AG09319 (cell line): ENCODE data around the gene HOXB6.

Experiments used
- DNase-seq: peaks from one replicate; pipeline ENCODE4 v3.0.0-alpha.2; 2010; ENCODE audit warnings: low read depth; ENCODE audit errors: extremely low read depth
- TF ChIP-seq, protein P1 (sequence below): IDR thresholded peaks from 2 replicates; pipeline ENCODE4 v1.5.1; 2011; ENCODE audit warnings: low read depth, mild to moderate bottlenecking, inconsistent platforms, low read length, moderate library complexity

The HOXB6 gene

DNA sequence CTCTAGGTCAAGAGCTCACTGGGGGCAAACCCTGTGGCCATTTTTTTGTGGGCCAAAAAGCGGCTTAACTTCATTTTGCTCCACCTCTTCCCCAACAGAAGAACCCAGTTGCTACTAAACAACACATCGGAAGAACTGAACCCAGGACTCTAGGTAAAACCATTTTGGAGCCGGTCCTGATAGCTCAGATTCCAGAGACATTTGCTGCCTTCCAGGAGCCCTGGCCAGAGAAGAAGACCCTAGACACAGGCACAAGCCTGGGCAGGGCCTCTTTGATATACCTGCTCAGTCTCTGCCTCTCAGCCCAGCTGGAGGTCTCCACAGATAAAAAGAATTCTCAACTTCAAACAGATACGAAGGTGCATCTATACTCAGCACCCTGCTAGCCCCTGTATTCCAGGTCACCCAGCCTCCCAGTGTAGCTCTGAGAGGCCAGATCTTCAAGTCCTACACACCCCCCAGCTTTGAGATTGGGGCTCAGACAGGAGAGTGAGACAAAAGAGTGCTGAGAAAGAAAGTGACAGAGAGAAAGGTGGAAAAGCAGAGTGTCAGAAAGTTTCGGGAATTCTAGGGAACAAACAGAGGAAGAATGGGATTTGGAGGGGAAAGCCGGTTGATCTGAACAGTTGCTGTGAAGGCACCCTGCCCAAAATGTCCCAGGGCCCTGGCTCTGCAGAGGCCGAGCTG, 27.9 kb upstream of the HOXB6 start:
- DNase-seq = no peak
- TF ChIP-seq, protein P1, sequence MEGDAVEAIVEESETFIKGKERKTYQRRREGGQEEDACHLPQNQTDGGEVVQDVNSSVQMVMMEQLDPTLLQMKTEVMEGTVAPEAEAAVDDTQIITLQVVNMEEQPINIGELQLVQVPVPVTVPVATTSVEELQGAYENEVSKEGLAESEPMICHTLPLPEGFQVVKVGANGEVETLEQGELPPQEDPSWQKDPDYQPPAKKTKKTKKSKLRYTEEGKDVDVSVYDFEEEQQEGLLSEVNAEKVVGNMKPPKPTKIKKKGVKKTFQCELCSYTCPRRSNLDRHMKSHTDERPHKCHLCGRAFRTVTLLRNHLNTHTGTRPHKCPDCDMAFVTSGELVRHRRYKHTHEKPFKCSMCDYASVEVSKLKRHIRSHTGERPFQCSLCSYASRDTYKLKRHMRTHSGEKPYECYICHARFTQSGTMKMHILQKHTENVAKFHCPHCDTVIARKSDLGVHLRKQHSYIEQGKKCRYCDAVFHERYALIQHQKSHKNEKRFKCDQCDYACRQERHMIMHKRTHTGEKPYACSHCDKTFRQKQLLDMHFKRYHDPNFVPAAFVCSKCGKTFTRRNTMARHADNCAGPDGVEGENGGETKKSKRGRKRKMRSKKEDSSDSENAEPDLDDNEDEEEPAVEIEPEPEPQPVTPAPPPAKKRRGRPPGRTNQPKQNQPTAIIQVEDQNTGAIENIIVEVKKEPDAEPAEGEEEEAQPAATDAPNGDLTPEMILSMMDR = no peak

GRCh38 chr17:48631693-48632578, 27.1 kb upstream of the HOXB6 start:
- DNase-seq = no peak
- TF ChIP-seq, protein P1 = no peak

DNA sequence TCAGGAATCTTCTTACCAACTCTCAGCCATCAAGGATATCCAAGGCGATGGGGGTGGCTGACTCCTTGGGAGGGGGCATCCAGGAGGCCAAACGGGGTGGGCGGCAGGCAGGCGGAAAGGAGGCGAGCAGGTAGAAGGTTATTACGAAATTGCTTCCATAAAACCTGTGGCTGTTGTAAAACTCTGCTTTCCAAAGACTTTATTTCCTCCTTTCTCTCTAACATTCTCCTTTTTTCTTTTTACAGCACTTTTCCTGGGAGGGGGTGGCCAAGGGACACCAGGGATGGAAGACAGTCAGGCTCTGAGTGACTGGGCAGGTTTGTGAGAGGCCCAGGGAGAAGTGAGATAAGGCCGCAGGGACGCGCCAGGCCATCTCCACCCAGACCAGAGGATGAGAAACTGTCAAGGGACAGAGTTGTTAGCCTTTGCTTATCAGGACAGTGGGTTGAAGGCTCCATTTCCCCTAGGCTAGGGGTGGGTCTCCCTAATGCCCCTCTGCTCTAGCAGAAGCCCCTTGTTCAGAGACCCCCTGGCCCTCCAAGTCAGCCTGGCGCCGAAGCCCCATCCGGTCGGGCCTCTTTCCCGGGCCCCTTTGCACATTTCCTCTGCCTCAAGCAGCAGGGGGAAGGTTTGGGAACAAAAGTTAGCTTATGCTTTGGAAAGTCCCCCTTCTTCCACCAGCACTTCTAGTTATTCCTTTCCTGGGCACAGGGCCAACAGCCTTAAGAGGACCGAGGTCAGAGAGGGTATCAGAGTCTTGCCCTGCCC, 26.3 kb upstream of the HOXB6 start:
- TF ChIP-seq, protein P1 = no peak
- DNase-seq = no peak

- TF ChIP-seq, protein P1 = no peak
- DNase-seq = no peak
These were observed 25.5 kb upstream of the HOXB6 start for GRCh38 chr17:48630009-48630924.

- DNase-seq = no peak
- TF ChIP-seq, protein P1 = no peak
These were observed 24.6 kb upstream of the HOXB6 start for GRCh38 chr17:48629411-48629759.

- TF ChIP-seq, protein P1 = no peak
- no peak for DNase-seq
These were observed 24.0 kb upstream of the HOXB6 start for GRCh38 chr17:48628649-48629410.
